HG03571 (cell line): ENCODE measurements around the gene ADGRA1.

Source experiments
- ATAC-seq: cut with Tn5 transposase; IDR thresholded peaks from one replicate; pipeline ENCODE4 v1.9.1; 2021; ENCODE audit not compliant: unreplicated experiment

The ADGRA1 gene

DNA sequence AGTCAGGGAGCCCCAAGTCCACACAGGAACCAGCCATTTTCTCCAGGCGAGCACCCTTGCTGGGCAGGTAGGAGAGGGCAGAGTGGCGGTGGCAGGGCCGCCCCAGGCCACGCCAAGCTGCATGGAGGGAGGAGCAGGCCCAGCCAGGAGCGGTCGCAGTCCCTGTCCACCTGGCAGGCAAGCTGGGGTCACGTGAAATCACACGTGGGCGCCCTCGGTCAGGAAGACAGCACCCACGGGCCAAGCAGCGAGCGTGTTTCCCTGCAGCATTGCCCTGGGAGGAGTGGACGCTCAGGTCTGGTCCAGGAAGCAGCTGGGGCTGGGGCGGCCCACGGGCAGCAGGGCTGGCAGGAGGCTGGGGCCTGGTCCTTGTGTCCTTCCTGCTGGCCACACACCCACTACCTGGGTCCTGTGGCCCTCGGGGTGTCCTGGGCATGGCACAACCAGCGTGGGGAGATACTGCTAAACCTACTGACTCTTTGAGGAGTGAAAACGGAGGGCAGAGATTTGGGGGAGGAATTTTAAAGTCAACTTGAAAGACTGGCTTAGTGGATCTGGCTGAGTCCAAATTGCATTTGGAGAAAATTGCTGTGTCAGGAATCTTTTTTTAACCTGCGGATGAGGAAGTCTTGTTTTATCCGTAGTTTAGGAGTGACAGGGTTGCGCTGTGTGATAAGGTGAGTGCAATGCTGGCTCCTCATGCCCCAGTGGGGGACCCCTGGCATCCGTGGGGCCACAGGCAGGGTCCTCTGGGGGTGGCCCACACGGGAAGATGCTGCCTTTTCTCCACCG is 12.2 kb upstream of the ADGRA1 start:
- ATAC-seq = no peak

- ATAC-seq = no peak
Observed at GRCh38 chr10:133076274-133077038, 11.3 kb upstream of the ADGRA1 start.

DNA sequence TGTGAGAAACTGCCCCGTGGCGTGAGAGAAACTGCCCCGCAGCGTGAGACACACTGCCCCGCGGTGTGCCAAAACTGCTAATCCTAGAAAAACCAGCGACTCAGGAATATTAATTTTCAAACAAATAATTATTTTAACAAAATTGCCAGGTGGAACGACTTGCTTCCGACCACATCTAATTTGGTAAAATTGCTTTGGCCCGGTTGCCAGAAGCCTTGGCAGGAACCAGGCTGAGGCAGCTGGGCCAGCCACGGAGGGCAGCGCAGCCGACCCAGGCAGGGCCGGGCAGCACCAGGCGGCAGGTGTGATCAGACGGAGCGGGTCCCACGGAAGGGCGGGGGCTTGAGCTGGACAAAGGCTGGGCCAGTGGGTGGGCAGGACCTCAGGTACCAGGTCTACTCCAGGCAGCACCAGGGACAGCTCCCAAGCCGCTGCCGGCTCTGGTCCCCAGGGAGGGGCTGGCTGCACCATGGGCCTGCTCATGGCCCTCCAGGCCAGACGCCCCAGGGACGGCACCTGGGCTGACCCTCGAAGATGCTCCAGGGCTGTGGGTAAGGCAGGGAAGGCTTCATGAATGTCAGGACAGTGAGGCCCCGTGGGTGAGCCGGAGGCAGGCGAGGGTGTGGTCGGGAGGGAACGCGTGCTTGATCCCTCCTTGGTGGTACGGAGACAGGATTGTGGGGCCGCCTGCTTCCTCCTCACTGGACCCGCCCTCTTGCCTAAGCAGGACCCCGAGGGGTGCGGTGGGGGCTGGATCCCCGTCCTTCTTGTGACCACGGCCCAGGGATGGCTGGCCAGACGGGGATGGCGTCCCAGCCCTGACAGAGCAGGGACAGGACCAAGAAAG is 7.7 kb upstream of the ADGRA1 start:
- no peak for ATAC-seq

DNA sequence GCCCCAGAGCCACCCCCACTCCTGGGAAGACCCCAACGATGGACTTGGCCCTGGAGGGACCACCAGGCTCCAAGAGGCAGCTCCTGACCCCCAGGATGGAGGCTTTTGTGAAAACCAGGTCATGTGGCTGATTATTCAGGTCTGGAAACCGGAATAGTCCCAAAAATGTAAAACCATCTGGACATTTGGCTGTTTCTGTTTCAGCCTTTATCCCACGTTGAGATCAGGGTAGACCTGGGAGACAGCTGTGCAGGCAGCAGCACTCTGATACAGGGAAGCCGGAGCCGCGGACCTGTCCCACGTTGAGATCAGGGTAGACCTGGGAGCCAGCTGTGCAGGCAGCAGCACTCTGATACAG is 7.1 kb upstream of the ADGRA1 start:
- no peak for ATAC-seq

GRCh38 chr10:133081636-133082035 is 6.1 kb upstream of the ADGRA1 start:
- ATAC-seq = no peak

GRCh38 chr10:133082685-133083421 is 4.9 kb upstream of the ADGRA1 start:
- no peak for ATAC-seq

DNA sequence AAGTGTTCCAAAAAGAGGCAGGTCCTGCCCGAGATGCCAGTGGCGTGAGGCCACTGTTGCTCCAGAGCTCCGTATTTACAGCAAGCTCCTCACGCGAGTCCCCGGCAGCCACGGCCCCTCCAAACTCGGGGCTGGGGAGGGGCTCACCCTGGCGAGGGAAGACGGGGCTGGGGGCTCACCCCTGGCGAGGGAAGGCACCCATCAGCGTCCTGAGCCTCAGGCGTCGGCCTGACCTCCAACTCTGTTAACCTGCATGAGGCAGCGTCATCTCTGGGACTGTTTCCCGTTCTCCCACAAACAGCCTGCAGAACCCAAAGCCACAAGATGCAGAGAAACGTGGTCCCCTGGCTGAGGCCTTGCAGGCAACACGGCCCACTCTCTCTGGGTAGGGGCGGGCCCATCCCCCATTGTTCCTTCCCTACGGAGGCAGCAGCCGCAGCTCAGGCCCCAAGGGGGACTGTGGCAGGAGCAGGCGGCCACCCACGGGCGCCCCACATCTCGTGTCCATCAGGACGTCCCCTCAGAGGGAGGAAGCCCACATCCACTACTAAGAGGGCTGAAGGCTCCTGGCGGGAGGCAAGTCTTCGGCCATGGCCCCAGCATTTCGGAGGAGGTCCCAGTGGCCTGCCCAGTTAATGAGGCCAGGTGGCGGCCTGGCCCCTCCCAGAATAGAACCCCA is 4.2 kb upstream of the ADGRA1 start:
- no peak for ATAC-seq

DNA sequence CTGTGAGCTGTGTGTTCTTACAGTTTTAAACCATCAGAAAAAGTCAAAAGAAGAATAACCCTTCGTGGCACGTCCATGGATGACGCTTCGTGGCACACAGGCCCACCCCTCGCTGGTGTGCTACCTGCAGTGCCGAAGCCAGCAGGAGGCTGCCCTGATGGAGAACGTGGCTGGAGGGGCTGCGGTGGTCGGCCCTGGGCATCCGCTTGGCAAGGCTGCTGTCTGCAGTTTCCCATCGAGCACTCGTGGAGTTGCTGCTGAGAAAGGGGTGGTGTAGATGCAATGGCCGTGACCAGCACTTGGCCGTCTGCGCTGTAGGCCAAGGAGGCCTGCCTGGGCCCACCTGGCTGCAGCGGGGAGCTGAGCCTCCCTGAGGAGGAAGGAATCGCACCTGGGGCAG is 3.2 kb upstream of the ADGRA1 start:
- no peak for ATAC-seq

- ATAC-seq = no peak
Observed at GRCh38 chr10:133085251-133086125, 2.2 kb upstream of the ADGRA1 start.

- ATAC-seq = no peak
Observed at GRCh38 chr10:133086247-133086646, 1.5 kb upstream of the ADGRA1 start.

- no peak for ATAC-seq
Observed at GRCh38 chr10:133087045-133087678, 562 bp upstream of the ADGRA1 start.

DNA sequence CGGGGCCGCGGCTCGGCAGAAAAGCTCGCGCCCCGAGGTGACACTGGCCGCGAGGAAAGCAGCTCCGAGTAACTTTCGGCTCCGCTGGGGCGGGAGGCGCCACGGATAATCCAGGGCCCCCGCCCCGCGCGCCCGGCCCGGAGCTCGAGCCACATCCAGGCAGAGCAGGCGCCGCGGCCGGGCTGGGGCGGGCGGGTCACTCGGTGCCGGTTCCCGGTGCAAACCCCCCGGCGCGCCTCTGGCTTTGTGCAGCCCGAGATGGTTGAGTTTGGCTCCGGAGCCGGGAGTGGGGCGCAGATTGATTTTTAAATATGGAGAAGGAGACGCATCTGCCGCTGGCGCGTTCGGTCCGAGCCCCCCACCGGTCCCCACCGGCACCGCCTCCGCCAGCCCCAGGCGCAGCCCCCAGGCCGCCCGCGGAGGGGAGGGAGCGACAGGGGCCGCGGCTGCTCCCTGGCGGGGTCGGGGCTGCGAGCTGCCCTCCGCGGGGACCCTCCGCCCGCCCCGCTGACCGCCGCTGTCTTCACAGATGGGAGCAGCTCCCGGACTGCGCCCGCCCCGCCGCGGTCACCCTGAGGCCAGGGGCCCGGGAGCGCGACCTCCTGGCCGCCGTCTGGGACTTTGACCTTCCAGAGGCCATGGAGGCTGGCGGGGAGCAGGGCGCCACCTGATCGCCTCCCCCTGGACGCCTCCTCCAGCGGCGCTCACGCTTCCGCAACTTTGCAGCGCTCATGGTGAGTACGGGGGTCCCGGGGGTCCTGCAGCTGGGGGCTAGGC is 643 bp downstream of the ADGRA1 start:
- ATAC-seq = no peak

DNA sequence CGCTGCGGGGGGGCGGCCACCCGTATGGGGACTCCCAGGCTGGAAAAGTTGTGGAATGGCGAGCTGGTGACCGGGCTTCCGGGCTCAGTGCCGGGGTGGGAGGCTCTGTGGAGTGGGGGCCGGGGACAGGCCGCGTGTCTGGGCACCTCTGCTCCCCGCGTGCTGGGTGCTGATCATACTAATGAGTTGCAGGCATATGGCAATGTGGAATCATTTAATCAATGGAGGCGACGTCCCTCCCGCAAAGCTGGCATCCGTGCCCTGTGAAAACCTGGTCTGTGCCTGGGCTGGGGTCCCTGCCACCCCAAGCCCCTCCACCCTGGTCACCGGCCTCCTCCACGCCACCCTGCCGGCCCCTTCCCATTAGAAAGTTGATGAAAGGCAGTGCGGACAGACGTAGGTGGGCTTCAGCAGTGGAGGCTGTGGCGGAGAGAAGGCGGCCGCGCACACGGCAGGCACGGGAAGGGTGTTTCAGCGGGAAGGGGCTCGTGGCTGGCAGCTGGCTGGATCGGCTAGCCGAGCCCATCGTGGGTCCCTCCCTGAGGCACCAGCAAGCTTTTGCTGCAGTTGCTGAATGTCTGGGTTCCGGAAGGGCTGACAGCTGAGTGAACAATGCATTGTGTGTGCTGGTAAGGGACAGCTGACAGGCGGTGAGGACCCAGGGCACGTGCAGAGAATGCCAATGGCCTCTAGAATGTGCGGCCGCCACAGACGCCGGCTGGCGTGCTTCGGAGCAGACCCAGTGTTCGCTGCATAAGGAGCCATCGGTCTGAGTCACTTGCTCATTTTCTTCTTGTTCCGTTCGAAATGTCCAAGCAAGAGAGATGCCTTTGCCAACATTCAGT is 1.5 kb downstream of the ADGRA1 start:
- ATAC-seq = no peak

- no peak for ATAC-seq
Observed at GRCh38 chr10:133090101-133090500, 2.4 kb downstream of the ADGRA1 start.

- no peak for ATAC-seq
Observed at GRCh38 chr10:133090654-133091053, 2.9 kb downstream of the ADGRA1 start.

DNA sequence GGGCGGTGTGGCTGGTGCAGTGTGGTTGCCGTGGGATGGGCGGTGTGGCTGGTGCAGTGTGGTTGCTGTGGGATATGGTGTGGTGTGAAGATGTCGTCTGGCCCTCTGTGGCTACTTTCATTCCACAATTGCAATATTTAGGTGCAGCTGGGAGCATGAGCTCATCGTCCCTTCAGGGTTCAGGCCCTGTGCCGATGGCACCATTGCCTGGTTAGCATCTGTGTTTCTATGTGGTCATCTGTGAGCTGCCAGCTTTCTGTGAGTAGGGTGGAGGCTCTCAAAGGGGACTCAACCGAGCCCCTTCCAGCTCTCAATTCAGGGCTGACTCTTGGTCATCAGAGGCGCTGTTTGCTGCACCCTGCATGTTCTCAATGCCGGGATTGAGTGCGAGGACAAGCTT is 3.6 kb downstream of the ADGRA1 start:
- no peak for ATAC-seq

DNA sequence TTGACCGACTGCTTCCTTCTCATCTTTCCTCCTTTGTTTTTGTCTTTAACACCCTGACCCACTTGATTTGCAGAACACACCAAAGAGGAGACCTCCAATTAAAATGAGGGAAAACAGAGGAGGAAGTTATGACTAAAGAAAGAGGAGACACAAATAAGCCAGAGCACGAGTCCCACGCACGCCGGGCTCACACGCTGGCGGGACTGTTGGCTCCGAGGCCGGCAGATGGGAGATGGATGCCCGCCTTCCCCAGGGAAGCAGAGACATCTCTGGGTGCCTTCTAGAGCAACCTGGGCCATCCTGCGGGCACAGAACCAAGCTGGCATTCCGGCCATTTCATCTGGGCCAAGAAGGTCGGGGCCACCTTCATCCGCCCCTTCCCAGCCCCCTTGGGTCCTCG is 5.6 kb downstream of the ADGRA1 start:
- ATAC-seq = no peak
